Adrenal gland (tissue), 12 donors: Measurements from ENCODE around the gene ARSJ. TPM values are rescaled to one million over a fixed set of nuclear protein-coding genes. Genes with fewer than 3 reads are reported as not detected.
A peak's percentile ranks its signal among the peaks of the same experiment; 100 is the strongest.

Source experiments
- DNase-seq, 7 donors: peaks; one replicate each; pipeline ENCODE4 v3.0.0-alpha.2; 2019 to 2020
- H3K27ac ChIP-seq, 5 donors: fragments of 200-600 bp; sonication (generic) in 4 of 5; 1 replicate in 3 of 5; 2 replicates in 2 of 5; pipeline versions ENCODE4 v1.5.1 to v1.8.0; 2016 to 2020; ENCODE audit warnings: mild to moderate bottlenecking in 1 of 5
- H3K27me3 ChIP-seq: fragments of 200-600 bp; 2 replicates; pipeline ENCODE4 v1.8.0; 2021
- H3K36me3 ChIP-seq, 2 donors: fragments of 200-600 bp; replicated peaks in 1 of 2; 1 replicate in 1 of 2; 2 replicates in 1 of 2; pipeline versions ENCODE4 v1.5.1 to v1.8.0; 2018 to 2022
- H3K4me1 ChIP-seq, 2 donors: fragments of 200-600 bp; replicated peaks in 1 of 2; 1 replicate in 1 of 2; 2 replicates in 1 of 2; pipeline versions ENCODE4 v1.5.1 to v1.8.0; 2018 to 2021
- H3K4me3 ChIP-seq, 4 donors: fragments of 200-600 bp; sonication (generic) in 3 of 4; one replicate each; pipeline ENCODE4 v1.5.1; 2016 to 2018
- H3K9me3 ChIP-seq, 3 donors: fragments of 200-600 bp; sonication (generic) in 1 of 3; replicated peaks in 1 of 3; 1 replicate in 2 of 3; 2 replicates in 1 of 3; pipeline versions ENCODE4 v1.5.1 to v1.8.0; 2016 to 2021
- POLR2A ChIP-seq, 2 donors: fragments of 450-650 bp; IDR thresholded peaks; one replicate each; pipeline ENCODE4 v1.6.1; 2017; ENCODE audit warnings: antibody characterized with exemption in 2 of 2, mild to moderate bottlenecking in 2 of 2, moderate library complexity in 1 of 2
- WGBS, 4 donors: extraction: QIAGEN DNeasy Blood & Tissue Kit in 2 of 4; methylation state at CpG; one replicate each; pipeline versions ENCODE4 v1.1.5 to v1.1.7; 2013 to 2017; 5-methylcytosine and 5-hydroxymethylcytosine counted together
- intact Hi-C, 2 donors: fragments of 100-400 bp; cut with DNase I; formaldehyde crosslinking; loops; one replicate each; pipeline versions ENCODE4 v1.14.1 to v1.15.0; 2022 to 2023
- polyA plus RNA-seq, 3 donors: library from polyadenylated mRNA; stranded (reverse); fragments of 200-250 nt in 2 of 3; fragments of 350-450 nt in 1 of 3; fragmentation: Illumina TruSeq in 1 of 3; extraction: RNeasy Lipid Tissue Mini Kit (QIAGEN cat#74804) in 1 of 3; gene quantifications; one replicate each; pipeline ENCODE4 v1.2.3, GENCODE V29; 2013 to 2014
- total RNA-seq, 9 donors: library from RNA; depleted of rRNA in 4 of 9; stranded (reverse); fragments of >200 nt in 4 of 9; fragments of 120-200 nt in 1 of 9; fragmentation: NEBNext Ultra II Directional in 1 of 9; extraction: Animal tissue kit (Norgen Biotek cat#: 25700) in 1 of 9; gene quantifications; one replicate each; pipeline versions ENCODE4 v1.1.0 to v1.2.4, GENCODE V29; 2013 to 2023
- TF ChIP-seq, protein P1 (sequence below), 6 experiments: fragments of 450-650 bp in 4 of 6; fragments of 200-600 bp in 2 of 6; sonication (generic) in 1 of 6; IDR thresholded peaks; 1 replicate in 5 of 6; 2 replicates in 1 of 6; pipeline versions ENCODE4 v1.5.1 to v1.8.0; 2016 to 2021; ENCODE audit warnings: antibody characterized with exemption in 6 of 6, mild to moderate bottlenecking in 2 of 6, moderate library complexity in 1 of 6
- donor health status: healthy with polysubstance abuse.
- donor health status: Bipolar disorder and iron deficiency.
- donor health status: DM: yes; HTN: yes; CAD: no.
- donor health status: DM: no; HTN: no; CAD: no.
- donor health status: DM: no; HTN: no; CAD: no.
- donor health status: DM: yes; HTN: yes; CAD: no.

Gene ARSJ
- total and polyA plus RNA-seq, 12 donors: 0.48 to 6.1 (median 3.0) TPM

DNA sequence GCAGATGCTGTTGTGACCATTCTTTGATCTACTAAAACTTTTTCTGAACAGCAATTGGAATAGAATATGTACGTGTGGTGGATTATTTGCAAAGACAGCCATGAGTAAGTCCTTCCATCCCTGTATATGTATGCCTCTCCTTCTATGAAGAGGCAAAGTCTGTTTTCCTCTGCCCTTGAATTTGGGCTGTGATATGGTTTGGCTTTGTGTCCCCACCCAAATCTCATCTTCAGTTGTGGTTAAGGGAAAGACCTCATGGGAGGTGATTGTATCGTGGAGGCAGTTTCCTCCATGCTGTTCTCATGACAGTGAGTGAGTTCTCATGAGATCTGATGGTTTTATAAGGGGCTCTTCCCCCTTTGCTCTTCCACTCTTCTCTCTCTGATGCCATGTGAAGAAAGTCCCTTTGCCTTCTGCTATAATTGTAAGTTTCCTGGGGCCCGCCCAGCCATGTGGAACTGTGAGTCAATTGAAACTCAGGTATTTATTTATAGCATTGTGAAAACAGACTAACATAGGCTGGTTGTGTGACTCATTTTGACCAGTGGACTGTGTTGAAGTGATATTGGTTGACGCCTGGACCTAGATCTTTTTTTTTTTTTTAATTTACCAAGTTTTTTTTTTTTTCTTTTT lies 109.6 kb downstream of the ARSJ start:
- intact Hi-C loops: no loop called here
- Histone ChIP-seq H3K27me3 (no peaks in the 10 kb centered on the region), H3K4me3 (no peak overlapping the region), H3K36me3 (no peaks in the 10 kb centered on the region), H3K27ac (no peak overlapping the region), H3K9me3 (no peaks in the 10 kb centered on the region), H3K4me1 (no peaks in the 10 kb centered on the region)
- WGBS, 4 donors: 84 to 89% (median 87%) methylated on average over 4 of the region's 4 CpGs
- peak in 1 of 7 donors; percentile 7 for DNase-seq
- TF ChIP-seq POLR2A (IDR thresholded peaks at IDR 0.05): no peak
- TF ChIP-seq, protein P1, sequence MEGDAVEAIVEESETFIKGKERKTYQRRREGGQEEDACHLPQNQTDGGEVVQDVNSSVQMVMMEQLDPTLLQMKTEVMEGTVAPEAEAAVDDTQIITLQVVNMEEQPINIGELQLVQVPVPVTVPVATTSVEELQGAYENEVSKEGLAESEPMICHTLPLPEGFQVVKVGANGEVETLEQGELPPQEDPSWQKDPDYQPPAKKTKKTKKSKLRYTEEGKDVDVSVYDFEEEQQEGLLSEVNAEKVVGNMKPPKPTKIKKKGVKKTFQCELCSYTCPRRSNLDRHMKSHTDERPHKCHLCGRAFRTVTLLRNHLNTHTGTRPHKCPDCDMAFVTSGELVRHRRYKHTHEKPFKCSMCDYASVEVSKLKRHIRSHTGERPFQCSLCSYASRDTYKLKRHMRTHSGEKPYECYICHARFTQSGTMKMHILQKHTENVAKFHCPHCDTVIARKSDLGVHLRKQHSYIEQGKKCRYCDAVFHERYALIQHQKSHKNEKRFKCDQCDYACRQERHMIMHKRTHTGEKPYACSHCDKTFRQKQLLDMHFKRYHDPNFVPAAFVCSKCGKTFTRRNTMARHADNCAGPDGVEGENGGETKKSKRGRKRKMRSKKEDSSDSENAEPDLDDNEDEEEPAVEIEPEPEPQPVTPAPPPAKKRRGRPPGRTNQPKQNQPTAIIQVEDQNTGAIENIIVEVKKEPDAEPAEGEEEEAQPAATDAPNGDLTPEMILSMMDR (IDR thresholded peaks at IDR 0.05): no peak

DNA sequence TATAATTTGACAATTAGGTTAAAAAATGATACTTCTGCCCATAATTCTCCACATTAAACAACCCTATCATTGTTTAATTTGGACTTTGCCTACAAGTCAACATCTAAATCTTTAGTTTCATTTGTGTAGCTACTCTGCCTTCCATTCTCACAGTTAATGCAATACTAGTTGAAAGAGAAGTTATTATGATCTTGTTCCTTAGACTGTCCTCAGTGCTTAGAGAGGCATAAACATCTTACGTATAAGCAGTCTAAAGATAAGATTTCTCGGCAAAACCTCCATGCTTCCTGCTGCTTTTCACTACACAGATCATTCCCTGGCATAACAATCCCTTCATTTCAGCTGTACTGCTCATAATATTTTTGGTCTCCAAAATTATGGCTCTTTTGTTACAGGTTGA lies 112.8 kb downstream of the ARSJ start:
- no peak overlapping the region for H3K4me3 ChIP-seq
- H3K9me3 ChIP-seq: no peaks in the 10 kb centered on the region
- no peaks in the 10 kb centered on the region for H3K36me3 ChIP-seq
- no peaks in the 10 kb centered on the region for H3K27me3 ChIP-seq
- WGBS, 4 donors: 85 to 95% (median 89%) methylated on average over 2 of the region's 2 CpGs
- no peaks in the 10 kb centered on the region for H3K4me1 ChIP-seq
- H3K27ac ChIP-seq: no peak overlapping the region
- TF ChIP-seq, protein P1 (IDR thresholded peaks at IDR 0.05): no peak
- no peak for TF ChIP-seq POLR2A (IDR thresholded peaks at IDR 0.05)
- intact Hi-C loops: no loop called here
- no peak for DNase-seq

DNA sequence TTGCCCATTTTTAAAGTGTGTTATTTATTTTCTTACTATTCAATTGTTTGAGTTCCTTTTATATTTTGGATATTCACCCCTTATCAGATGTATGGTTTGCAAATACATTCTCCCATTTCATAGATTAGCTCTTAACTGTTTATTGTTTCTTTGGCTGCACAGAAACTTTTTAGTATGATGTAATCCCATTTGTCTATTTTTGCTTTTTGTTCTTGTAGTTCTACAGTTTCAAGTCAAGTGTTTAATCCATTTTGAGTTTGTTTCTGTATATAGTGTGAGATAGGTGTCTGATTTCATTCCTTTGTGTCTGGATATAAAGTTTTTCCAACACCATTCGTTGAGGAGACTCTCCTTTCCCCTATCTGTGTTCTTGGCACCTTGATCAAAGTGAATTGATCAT lies 120.5 kb downstream of the ARSJ start:
- intact Hi-C loops: no loop called here
- no peak overlapping the region for H3K27ac ChIP-seq
- WGBS, 4 donors: 55 to 68% (median 61%) methylated on average over 1 of the region's 1 CpG

DNA sequence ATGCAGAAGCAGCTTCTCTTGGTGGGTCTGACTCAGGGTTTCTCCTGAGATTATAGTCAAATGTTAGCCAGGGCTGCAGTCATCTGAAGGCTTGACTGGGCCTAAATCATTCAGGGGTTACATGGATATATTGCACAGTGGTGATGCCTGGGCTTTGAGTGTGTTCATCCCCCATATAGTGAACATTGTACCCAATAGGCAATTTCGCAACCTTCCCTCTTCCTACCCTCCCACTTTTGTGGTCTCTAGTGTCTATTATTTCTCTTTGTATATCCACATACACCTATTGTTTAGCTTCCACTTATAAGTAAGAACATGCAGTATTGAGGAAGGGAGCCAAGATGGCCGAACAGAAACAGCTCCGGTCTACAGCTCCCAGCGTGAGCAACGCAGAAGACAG lies 127.6 kb downstream of the ARSJ start:
- 71 to 97% (median 84%) methylated on average over 5 of the region's 5 CpGs for WGBS, 4 donors
- H3K27me3 ChIP-seq: no peaks in the 10 kb centered on the region
- no peak for DNase-seq
- no peaks in the 10 kb centered on the region for H3K36me3 ChIP-seq
- H3K27ac ChIP-seq: no peak overlapping the region
- TF ChIP-seq POLR2A (IDR thresholded peaks at IDR 0.05): no peak
- TF ChIP-seq, protein P1 (IDR thresholded peaks at IDR 0.05): no peak
- intact Hi-C loops: no loop called here
- H3K9me3 ChIP-seq: no peaks in the 10 kb centered on the region
- no peaks in the 10 kb centered on the region for H3K4me1 ChIP-seq
- no peak overlapping the region for H3K4me3 ChIP-seq

More for the DNA sequence above, 120.5 kb downstream of the ARSJ start:
- Histone ChIP-seq H3K9me3 (no peaks in the 10 kb centered on the region), H3K27me3 (no peaks in the 10 kb centered on the region), H3K36me3 (no peaks in the 10 kb centered on the region), H3K4me1 (no peaks in the 10 kb centered on the region), H3K4me3 (no peak overlapping the region)
- DNase-seq: no peak
- no peak for TF ChIP-seq POLR2A (IDR thresholded peaks at IDR 0.05)
- TF ChIP-seq, protein P1 (IDR thresholded peaks at IDR 0.05): no peak

Other genes starting within 250 kb of the ARSJ start
- gene CAMK2D, start 217.9 kb downstream of the ARSJ start, total RNA-seq: 10 to 100 TPM; 17.3 to 83.9 (median 44.8) TPM
- gene CAMK2D, start 217.9 kb downstream of the ARSJ start, polyA plus RNA-seq: 10 to 100 TPM in 1 of 3 donors, 1 to 10 TPM in 2; 7.6 to 16.1 (median 9.2) TPM